Lung (tissue), 13 donors: ENCODE data around the gene CLEC4F. TPM values are rescaled to one million over a fixed set of nuclear protein-coding genes. Genes with fewer than 3 reads are reported as not detected.

Experiments
- ATAC-seq: fragments of 200-7000 bp; cut with Tn5 transposase; one replicate; pipeline ENCODE4 v1.9.1; 2020; ENCODE audit warnings: moderate number of reproducible peaks; ENCODE audit not compliant: insufficient read depth, low FRiP score
- DNase-seq, 3 donors: peaks; one replicate each; pipeline ENCODE4 v3.0.0-alpha.2; 2013 to 2017
- H3K27ac ChIP-seq, 2 donors: one replicate each; pipeline ENCODE4 v1.5.1; 2013; ENCODE audit warnings: mild to moderate bottlenecking in 2 of 2, moderate library complexity in 2 of 2, control low read depth in 1 of 2, inconsistent platforms in 1 of 2, low read depth in 1 of 2, low read length in 1 of 2
- H3K27me3 ChIP-seq, 3 donors: one replicate each; pipeline ENCODE4 v1.5.1; 2013; ENCODE audit warnings: low read length in 2 of 3; ENCODE audit not compliant: control insufficient read depth in 3 of 3, insufficient read depth in 3 of 3
- H3K36me3 ChIP-seq, 4 donors: one replicate each; pipeline ENCODE4 v1.5.1; 2013; ENCODE audit warnings: low read length in 4 of 4, mild to moderate bottlenecking in 1 of 4, moderate library complexity in 1 of 4; ENCODE audit not compliant: control insufficient read depth in 4 of 4, insufficient read depth in 4 of 4
- H3K4me1 ChIP-seq, 5 donors: one replicate each; pipeline ENCODE4 v1.5.1; 2013; ENCODE audit warnings: low read length in 5 of 5, mild to moderate bottlenecking in 2 of 5, moderate library complexity in 1 of 5; ENCODE audit not compliant: control insufficient read depth in 5 of 5, insufficient read depth in 5 of 5
- H3K4me3 ChIP-seq: one replicate; pipeline ENCODE4 v1.5.1; 2013; ENCODE audit warnings: mild to moderate bottlenecking, control low read depth, moderate library complexity
- H3K9ac ChIP-seq, 2 donors: one replicate each; pipeline ENCODE4 v1.5.1; 2013; ENCODE audit warnings: low read length in 2 of 2, control low read depth in 1 of 2; ENCODE audit not compliant: insufficient read depth in 1 of 2
- H3K9me3 ChIP-seq, 4 donors: one replicate each; pipeline ENCODE4 v1.5.1; 2013; ENCODE audit warnings: low read length in 3 of 4, mild to moderate bottlenecking in 1 of 4, moderate library complexity in 1 of 4; ENCODE audit not compliant: control insufficient read depth in 4 of 4, insufficient read depth in 3 of 4
- CTCF ChIP-seq: IDR thresholded peaks from 2 replicates; pipeline ENCODE4 v1.5.1; 2012; ENCODE audit warnings: mild to moderate bottlenecking; ENCODE audit errors: control extremely low read depth, extremely low read depth
- WGBS, 2 donors: extraction: QIAGEN DNeasy Blood & Tissue Kit; methylation state at CpG; one replicate each; pipeline ENCODE4 v1.1.7; 2013; 5-methylcytosine and 5-hydroxymethylcytosine counted together
- polyA plus RNA-seq, 2 donors: library from polyadenylated mRNA; stranded (reverse); fragments of 200-250 nt; gene quantifications; one replicate each; pipeline ENCODE4 v1.2.1, GENCODE V29; 2013
- small RNA-seq: library from RNA; depleted of rRNA; stranded (forward); fragments of <200 nt; gene quantifications from one replicate; pipeline ENCODE3, GENCODE V24; 2014; ENCODE audit warnings: low replicate concordance
- total RNA-seq, 2 donors: library from RNA; depleted of rRNA in 1 of 2; stranded (reverse); fragments of >200 nt in 1 of 2; gene quantifications; one replicate each; pipeline ENCODE4 v1.2.1, GENCODE V29; 2014 to 2021
- donor health status: control.
- donor health status: control.
- donor health status: Bipolar disorder and iron deficiency.
- donor health status: healthy.
- donor health status: DM: yes; HTN: yes; CAD: no.

Gene CLEC4F
- total and polyA plus RNA-seq, 4 donors, result 0.31 to 0.58 (median 0.37) TPM

DNA sequence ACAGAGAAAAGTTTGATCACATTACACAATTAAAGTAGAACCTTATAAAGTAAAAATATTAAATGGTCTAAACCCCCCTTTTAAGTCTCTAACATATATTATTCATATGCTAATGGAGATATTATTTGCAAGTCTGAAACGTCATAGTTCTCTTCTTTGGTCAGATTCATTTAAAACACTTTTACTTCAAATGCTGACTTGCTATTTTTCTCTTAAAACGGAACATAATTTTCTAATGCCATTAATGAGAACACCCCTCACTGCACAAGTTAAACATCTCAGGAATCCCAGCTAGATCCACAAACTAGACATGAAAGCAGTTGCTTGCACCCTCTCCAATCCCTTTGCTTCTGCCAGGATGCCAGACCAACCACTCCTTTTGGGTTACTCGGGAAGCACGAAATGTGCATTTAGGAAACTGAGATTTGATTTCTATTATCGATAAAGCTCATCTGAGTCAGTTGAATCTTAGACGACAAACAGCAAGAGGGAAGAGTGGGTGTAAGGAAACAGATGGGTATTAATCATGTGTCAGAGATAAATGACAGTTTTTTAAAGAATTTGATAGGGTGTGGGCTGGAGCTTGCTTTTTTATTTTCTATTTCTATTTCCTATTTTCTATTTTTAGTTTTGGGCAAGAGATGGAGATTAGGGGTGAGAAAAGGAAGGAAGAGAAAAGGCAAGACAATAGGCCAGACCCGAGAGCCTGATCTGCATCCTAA lies 53.9 kb downstream of the CLEC4F start:
- Histone ChIP-seq H3K9ac (peak overlapping the region in 1 of 2 donors; percentile 53), H3K27ac (no peak overlapping the region), H3K4me1 (peaks cover 5 to 12% (median 8%) of the 10 kb centered on the region in 5 donors), H3K4me3 (no peak overlapping the region), H3K27me3 (peaks cover 0 to 32% (median 19%) of the 10 kb centered on the region in 3 donors), H3K36me3 (no peaks in the 10 kb centered on the region), H3K9me3 (no peaks in the 10 kb centered on the region)
- ATAC-seq (no peak), DNase-seq (no peak)
- WGBS, 2 donors, result 12 to 16% methylated on average over 7 of the region's 7 CpGs
- no peak for TF ChIP-seq CTCF

- peaks cover 0 to 32% (median 19%) of the 10 kb centered on the region in 3 donors for H3K27me3 ChIP-seq
- no peaks in the 10 kb centered on the region for H3K36me3 ChIP-seq
- H3K27ac ChIP-seq, result no peak overlapping the region
- no peak overlapping the region for H3K9ac ChIP-seq
- WGBS, 2 donors, result 85 to 95% methylated on average over 7 of the region's 7 CpGs
- no peak for TF ChIP-seq CTCF
- no peak for ATAC-seq
- H3K4me3 ChIP-seq, result no peak overlapping the region
- H3K4me1 ChIP-seq, result peaks cover 4 to 12% (median 7%) of the 10 kb centered on the region in 5 donors
- no peak for DNase-seq
- H3K9me3 ChIP-seq, result no peaks in the 10 kb centered on the region
Observed at GRCh38 chr2:70765507-70765906, 54.9 kb downstream of the CLEC4F start.

DNA sequence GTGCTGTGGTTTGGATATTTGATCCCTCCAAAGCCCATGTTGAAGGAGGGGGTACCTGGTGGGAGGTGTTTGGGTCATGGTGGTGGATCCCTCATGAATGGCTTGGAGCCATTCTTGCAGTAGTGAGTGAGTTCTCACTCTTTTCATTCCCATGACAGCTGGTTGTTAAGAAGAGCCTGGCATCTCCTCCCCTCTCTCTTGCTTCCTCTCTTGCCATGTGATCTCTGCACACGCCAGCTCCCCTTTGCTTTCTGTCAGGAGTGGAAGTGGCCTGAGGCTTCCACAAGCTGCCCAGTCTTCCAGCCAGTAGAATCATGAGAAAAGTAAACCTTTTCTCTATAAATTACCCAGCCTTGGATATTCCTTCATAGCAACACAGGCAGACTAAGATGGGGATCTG lies 61.0 kb downstream of the CLEC4F start:
- Histone ChIP-seq H3K9me3 (no peaks in the 10 kb centered on the region), H3K9ac (no peak overlapping the region), H3K36me3 (no peaks in the 10 kb centered on the region), H3K4me3 (no peak overlapping the region), H3K4me1 (no peaks in the 10 kb centered on the region), H3K27ac (no peak overlapping the region), H3K27me3 (peaks cover 0 to 4% (median 0%) of the 10 kb centered on the region in 3 donors)
- 40 to 73% methylated on average over 1 of the region's 1 CpG for WGBS, 2 donors
- ATAC-seq (no peak), DNase-seq (no peak)
- TF ChIP-seq CTCF, result no peak

Small RNA genes lying within 50 kb of the gene (small RNA-seq; reads per million reads assigned to genes)
- gene HMGN2P21, result not detected

Other genes starting within 250 kb of the CLEC4F start
- gene ADD2, start 52.4 kb downstream of the CLEC4F start, total RNA-seq, result 1 to 10 TPM; 3.0 to 5.9 TPM
- gene ADD2, start 52.4 kb downstream of the CLEC4F start, polyA plus RNA-seq, result under 1 TPM; 0.35 to 0.53 TPM
- under 1 TPM in 1 of 2 donors, not detected in 1; 0.31 TPM for gene FIGLA, start 30.0 kb downstream of the CLEC4F start, total RNA-seq
- gene FIGLA, start 30.0 kb downstream of the CLEC4F start, polyA plus RNA-seq, result under 1 TPM in 1 of 2 donors, not detected in 1; 0.53 TPM
- under 1 TPM; 0.11 to 0.86 TPM for gene CD207, start 15.2 kb upstream of the CLEC4F start, total RNA-seq
- gene CD207, start 15.2 kb upstream of the CLEC4F start, polyA plus RNA-seq, result 1 to 10 TPM in 1 of 2 donors, under 1 TPM in 1; 0.06 to 1.8 TPM
- 1 to 10 TPM in 1 of 2 donors, under 1 TPM in 1; 0.97 to 1.4 TPM for gene VAX2, start 80.0 kb upstream of the CLEC4F start, total RNA-seq
- gene VAX2, start 80.0 kb upstream of the CLEC4F start, polyA plus RNA-seq, result 1 to 10 TPM in 1 of 2 donors, under 1 TPM in 1; 0.32 to 1.4 TPM
- 1 to 10 TPM; 1.4 to 5.9 TPM for gene ATP6V1B1, start 115.3 kb upstream of the CLEC4F start, total RNA-seq
- gene ATP6V1B1, start 115.3 kb upstream of the CLEC4F start, polyA plus RNA-seq, result 1 to 10 TPM in 1 of 2 donors, under 1 TPM in 1; 0.33 to 2.2 TPM
- gene ANKRD53, start 158.0 kb upstream of the CLEC4F start, total RNA-seq, result 1 to 10 TPM in 1 of 2 donors, under 1 TPM in 1; 0.82 to 2.5 TPM
- under 1 TPM; 0.63 to 0.69 TPM for gene ANKRD53, start 158.0 kb upstream of the CLEC4F start, polyA plus RNA-seq
- gene TEX261, start 174.3 kb upstream of the CLEC4F start, total RNA-seq, result 10 to 100 TPM; 23.0 to 55.8 TPM
- gene TEX261, start 174.3 kb upstream of the CLEC4F start, polyA plus RNA-seq, result 10 to 100 TPM; 31.8 to 36.9 TPM
- gene NAGK, start 248.0 kb upstream of the CLEC4F start, total RNA-seq, result 100 to 1,000 TPM in 1 of 2 donors, 10 to 100 TPM in 1; 48.2 to 132 TPM
- 100 to 1,000 TPM; 133 to 162 TPM for gene NAGK, start 248.0 kb upstream of the CLEC4F start, polyA plus RNA-seq